GM18508 (cell line): ENCODE results near the gene MRNIP.
A peak's percentile ranks its signal among the peaks of the same experiment; 100 is the strongest.
"Not testable (repeated sequence)": the region's sequence is repeated elsewhere in the genome, so short reads cannot be mapped to it uniquely, and the experiment has no call there.

ENCODE experiments used
- ATAC-seq: cut with Tn5 transposase; IDR thresholded peaks from one replicate; pipeline ENCODE4 v1.9.1; 2021; ENCODE audit warnings: moderate number of reproducible peaks; ENCODE audit not compliant: insufficient read depth, unreplicated experiment

MRNIP gene

GRCh38 chr5:179796877-179797608 is 61.6 kb downstream of the MRNIP start:
- ATAC-seq: no peak

GRCh38 chr5:179795863-179796833 is 62.5 kb downstream of the MRNIP start:
- ATAC-seq: peak; percentile 43

GRCh38 chr5:179795049-179795862 is 63.4 kb downstream of the MRNIP start:
- no peak for ATAC-seq

DNA sequence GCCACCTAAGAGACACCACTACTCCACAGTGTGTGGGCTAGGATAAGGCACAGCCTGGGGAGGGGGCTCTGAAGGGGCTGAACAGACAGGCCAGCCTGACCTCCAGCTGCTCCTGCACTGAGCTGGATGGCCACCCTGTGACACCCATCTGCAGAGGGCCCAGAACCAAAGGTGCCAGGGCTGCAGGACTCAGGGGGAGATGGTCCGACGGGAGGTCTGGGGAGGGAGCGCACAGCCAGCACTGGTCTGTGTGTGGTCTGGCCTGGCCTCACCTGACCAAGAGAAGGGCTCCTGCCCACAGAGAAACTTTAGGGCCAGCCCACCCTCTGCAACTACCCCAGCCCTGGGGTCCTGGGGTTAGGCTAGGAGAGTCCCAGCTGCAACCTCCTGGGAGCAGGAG is 64.0 kb downstream of the MRNIP start:
- ATAC-seq: no peak

DNA sequence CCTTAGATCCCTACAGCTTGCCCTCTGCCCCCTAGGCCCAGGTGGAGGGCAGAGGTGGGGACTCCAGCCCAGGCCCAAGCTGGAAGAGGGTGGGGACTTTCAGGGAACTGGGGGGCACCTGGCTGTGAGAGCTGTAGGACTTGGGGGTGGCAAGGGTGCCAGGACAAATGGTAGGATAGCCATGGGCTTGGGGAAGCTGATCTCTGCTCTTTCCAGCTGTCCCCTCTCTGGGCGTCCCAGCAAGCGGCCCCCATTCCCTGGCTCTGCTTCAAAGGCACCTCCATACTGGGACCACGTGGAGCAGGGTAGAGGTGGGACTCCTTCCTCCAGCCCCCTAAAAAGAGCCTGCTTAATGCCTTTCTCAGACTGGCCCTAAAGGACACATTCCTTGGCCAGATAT is 64.4 kb downstream of the MRNIP start:
- no peak for ATAC-seq

- ATAC-seq: no peak
Measured at GRCh38 chr5:179793468-179794139, 65.0 kb downstream of the MRNIP start, which contains the start of gene LTC4S. TSS of gene LTC4S (plus strand) at chr5:179793986. CDS start at chr5:179794081, 95 bp downstream.

DNA sequence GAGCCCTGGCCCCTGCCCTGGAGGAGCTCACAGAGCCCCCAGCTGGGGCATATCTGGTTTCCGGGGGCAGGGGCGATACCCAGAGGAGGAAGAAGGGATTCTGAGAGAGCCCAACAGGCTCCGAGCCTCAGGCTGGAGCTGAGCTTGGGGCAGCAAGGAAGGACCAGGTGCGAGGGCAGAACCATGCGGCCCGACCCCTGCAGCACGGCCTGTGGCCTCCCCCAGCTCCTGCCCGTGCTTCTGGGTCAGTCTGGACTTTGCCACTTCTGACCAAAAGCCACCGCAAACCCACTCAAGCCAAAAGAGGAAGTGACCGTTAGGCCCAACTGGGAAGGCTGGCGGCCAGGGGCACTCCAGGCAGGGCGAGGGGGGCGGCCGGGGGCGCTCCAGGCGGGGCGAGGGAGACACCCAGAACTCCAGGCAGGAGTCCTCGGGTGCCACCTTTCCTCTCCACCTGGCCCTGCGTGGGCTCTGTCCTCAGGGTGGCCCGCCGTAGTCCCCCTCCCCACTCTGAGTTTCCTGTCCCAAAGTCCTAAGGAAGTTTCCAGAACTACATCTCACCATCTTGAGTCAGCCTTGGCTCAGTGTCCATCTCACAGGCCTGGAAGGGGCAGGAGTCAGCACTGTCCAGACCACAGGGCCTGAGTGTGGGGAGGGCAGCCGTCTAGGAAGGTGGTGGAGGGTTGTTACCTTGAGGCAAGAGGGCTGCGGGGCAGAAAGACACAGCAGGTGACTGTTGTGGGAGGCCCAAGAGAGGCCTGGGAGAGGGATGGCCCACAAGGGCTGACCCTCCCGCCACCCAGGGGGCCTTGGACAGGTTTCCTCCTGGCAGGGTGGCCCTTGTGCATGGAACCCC is 65.8 kb downstream of the MRNIP start:
- no peak for ATAC-seq

GRCh38 chr5:179791881-179792611 is 66.6 kb downstream of the MRNIP start:
- no peak for ATAC-seq

- not testable (repeated sequence) for ATAC-seq
Measured at GRCh38 chr5:179789278-179789677, 69.3 kb downstream of the MRNIP start.

DNA sequence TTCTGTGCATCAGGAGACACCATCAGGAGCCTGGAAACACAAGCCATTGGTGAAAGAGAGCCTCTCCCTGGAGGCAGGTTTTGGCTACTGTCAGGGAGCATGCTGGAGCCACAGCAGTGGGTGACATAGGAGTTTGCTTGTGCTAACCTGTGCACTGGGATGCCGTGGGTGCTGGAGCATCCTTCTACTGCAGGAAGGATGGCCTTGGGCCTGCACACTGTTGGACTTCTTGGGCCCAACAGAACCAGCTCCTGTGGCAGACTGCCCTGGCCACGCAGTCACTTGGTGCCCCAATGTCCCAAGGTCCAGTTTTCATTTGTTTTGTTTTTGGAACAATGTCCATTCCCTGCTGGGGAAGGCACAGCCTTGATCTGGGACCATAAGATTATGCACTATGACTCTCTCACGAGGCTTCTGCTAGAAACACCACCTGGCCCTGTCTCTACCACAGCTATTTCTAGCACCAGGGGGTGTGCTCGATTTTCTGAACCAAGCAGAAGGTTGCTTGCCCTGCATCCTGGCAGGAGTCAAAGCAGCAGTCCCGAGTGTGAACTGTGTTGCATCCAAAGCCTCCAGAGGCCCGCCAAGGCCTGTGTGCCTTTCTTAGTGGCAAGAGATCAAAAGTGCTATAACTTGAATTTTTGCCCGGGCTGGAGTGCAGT is 70.3 kb downstream of the MRNIP start:
- ATAC-seq: no peak
